K562 (cell line): Measurements from ENCODE around the gene DLX2. TPM values are rescaled to one million over a fixed set of nuclear protein-coding genes. Genes with fewer than 3 reads are reported as not detected.

ENCODE experiments used
- BACH1 ChIP-seq: fragments of 200-800 bp; sonication (Bioruptor generic); IDR thresholded peaks from 2 replicates; pipeline ENCODE4 v1.6.1; 2016; ENCODE audit warnings: missing genetic modification characterization, missing compliant biosample characterization
- NR2F6 ChIP-seq: fragments of 450-650 bp; formaldehyde crosslinking; IDR thresholded peaks from 2 replicates; pipeline ENCODE4 v1.4.0; 2020; ENCODE audit warnings: mild to moderate bottlenecking
- SMAD2 ChIP-seq: fragments of 150-350 bp; IDR thresholded peaks from 2 replicates; pipeline ENCODE4 v1.6.1; 2014; ENCODE audit warnings: low read depth, mild to moderate bottlenecking, low read length
- SMAD3 ChIP-seq: fragments of 450-650 bp; formaldehyde crosslinking; conservative IDR thresholded peaks from 2 replicates; pipeline ENCODE4 v1.4.0; 2020; ENCODE audit warnings: mild to moderate bottlenecking
- polyA plus RNA-seq, 8 experiments: library from polyadenylated mRNA; depleted of rRNA in 4 of 8; stranded (reverse) in 5 of 8; unstranded in 3 of 8; fragments of >200 nt; fragmentation: Nextera tagmentation in 2 of 8; fragmentation: Illumina TruSeq in 1 of 8; extraction: Ambion mirVana in 2 of 8; extraction: Trizol in 1 of 8; gene quantifications; 2 replicates each; pipeline versions ENCODE4 v1.2.1 to v1.2.3, GENCODE V29; 2011 to 2014; ENCODE audit warnings: inconsistent platforms in 1 of 8, missing spikeins in 1 of 8
- total RNA-seq, 7 experiments: library from RNA; depleted of rRNA in 6 of 7; stranded (reverse); fragments of >200 nt in 6 of 7; fragmentation: Illumina TruSeq in 2 of 7; extraction: Trizol in 2 of 7; gene quantifications; 2 replicates each; pipeline versions ENCODE4 v1.2.1 to v1.2.3, GENCODE V29; 2011 to 2021; ENCODE audit warnings: low replicate concordance in 1 of 7
- TF ChIP-seq, protein P1 (sequence below), 2 experiments: IDR thresholded peaks; 2 replicates each; pipeline ENCODE4 v1.6.1; 2012; ENCODE audit warnings: improper control_type of control experiment in 2 of 2, low read depth in 2 of 2, low read length in 2 of 2, borderline replicate concordance in 1 of 2
- TF ChIP-seq, protein P2 (sequence below): fragments of 450-650 bp; IDR thresholded peaks from 2 replicates; pipeline ENCODE4 v1.6.1; 2016; ENCODE audit warnings: mild to moderate bottlenecking, moderate library complexity

Gene DLX2
- total and polyA plus RNA-seq, 9 of the 15 experiments (the other 6 are each of a cell fraction or from before 2014, with no cell fraction given): 0.14 to 4.3 (median 0.86) TPM

DNA sequence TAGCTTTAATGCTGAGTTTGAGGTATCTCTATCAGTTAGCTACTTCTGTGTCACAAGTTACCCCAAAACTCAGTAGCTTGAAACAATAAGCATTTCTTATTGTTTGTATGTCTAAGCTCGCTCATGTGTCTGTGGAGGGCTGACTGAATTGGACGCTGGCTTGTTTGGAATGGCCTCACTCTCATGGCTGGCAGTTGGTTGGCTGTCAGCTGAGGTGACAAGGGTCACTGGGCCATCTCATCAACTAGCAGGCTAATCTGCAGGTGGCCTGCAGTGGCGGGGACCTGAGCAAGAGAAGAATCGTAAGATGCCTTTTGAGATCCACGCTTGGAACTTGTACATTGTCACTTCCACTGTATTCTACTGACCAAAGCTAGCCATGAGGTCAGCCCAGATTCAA, 13.4 kb upstream of the DLX2 start (continued):
- TF ChIP-seq, protein P1, sequence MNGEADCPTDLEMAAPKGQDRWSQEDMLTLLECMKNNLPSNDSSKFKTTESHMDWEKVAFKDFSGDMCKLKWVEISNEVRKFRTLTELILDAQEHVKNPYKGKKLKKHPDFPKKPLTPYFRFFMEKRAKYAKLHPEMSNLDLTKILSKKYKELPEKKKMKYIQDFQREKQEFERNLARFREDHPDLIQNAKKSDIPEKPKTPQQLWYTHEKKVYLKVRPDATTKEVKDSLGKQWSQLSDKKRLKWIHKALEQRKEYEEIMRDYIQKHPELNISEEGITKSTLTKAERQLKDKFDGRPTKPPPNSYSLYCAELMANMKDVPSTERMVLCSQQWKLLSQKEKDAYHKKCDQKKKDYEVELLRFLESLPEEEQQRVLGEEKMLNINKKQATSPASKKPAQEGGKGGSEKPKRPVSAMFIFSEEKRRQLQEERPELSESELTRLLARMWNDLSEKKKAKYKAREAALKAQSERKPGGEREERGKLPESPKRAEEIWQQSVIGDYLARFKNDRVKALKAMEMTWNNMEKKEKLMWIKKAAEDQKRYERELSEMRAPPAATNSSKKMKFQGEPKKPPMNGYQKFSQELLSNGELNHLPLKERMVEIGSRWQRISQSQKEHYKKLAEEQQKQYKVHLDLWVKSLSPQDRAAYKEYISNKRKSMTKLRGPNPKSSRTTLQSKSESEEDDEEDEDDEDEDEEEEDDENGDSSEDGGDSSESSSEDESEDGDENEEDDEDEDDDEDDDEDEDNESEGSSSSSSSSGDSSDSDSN (IDR thresholded peaks at IDR 0.05; ENCODE audit: borderline replicate concordance in 1 of 2, low read depth in 2 of 2, low read length in 2 of 2): no peak
- TF ChIP-seq SMAD2 (no peak), BACH1 (tag) (no peak), NR2F6 (CRISPR knock-in tag) (no peak), SMAD3 (CRISPR knock-in tag) (no peak)
- TF ChIP-seq, protein P2, sequence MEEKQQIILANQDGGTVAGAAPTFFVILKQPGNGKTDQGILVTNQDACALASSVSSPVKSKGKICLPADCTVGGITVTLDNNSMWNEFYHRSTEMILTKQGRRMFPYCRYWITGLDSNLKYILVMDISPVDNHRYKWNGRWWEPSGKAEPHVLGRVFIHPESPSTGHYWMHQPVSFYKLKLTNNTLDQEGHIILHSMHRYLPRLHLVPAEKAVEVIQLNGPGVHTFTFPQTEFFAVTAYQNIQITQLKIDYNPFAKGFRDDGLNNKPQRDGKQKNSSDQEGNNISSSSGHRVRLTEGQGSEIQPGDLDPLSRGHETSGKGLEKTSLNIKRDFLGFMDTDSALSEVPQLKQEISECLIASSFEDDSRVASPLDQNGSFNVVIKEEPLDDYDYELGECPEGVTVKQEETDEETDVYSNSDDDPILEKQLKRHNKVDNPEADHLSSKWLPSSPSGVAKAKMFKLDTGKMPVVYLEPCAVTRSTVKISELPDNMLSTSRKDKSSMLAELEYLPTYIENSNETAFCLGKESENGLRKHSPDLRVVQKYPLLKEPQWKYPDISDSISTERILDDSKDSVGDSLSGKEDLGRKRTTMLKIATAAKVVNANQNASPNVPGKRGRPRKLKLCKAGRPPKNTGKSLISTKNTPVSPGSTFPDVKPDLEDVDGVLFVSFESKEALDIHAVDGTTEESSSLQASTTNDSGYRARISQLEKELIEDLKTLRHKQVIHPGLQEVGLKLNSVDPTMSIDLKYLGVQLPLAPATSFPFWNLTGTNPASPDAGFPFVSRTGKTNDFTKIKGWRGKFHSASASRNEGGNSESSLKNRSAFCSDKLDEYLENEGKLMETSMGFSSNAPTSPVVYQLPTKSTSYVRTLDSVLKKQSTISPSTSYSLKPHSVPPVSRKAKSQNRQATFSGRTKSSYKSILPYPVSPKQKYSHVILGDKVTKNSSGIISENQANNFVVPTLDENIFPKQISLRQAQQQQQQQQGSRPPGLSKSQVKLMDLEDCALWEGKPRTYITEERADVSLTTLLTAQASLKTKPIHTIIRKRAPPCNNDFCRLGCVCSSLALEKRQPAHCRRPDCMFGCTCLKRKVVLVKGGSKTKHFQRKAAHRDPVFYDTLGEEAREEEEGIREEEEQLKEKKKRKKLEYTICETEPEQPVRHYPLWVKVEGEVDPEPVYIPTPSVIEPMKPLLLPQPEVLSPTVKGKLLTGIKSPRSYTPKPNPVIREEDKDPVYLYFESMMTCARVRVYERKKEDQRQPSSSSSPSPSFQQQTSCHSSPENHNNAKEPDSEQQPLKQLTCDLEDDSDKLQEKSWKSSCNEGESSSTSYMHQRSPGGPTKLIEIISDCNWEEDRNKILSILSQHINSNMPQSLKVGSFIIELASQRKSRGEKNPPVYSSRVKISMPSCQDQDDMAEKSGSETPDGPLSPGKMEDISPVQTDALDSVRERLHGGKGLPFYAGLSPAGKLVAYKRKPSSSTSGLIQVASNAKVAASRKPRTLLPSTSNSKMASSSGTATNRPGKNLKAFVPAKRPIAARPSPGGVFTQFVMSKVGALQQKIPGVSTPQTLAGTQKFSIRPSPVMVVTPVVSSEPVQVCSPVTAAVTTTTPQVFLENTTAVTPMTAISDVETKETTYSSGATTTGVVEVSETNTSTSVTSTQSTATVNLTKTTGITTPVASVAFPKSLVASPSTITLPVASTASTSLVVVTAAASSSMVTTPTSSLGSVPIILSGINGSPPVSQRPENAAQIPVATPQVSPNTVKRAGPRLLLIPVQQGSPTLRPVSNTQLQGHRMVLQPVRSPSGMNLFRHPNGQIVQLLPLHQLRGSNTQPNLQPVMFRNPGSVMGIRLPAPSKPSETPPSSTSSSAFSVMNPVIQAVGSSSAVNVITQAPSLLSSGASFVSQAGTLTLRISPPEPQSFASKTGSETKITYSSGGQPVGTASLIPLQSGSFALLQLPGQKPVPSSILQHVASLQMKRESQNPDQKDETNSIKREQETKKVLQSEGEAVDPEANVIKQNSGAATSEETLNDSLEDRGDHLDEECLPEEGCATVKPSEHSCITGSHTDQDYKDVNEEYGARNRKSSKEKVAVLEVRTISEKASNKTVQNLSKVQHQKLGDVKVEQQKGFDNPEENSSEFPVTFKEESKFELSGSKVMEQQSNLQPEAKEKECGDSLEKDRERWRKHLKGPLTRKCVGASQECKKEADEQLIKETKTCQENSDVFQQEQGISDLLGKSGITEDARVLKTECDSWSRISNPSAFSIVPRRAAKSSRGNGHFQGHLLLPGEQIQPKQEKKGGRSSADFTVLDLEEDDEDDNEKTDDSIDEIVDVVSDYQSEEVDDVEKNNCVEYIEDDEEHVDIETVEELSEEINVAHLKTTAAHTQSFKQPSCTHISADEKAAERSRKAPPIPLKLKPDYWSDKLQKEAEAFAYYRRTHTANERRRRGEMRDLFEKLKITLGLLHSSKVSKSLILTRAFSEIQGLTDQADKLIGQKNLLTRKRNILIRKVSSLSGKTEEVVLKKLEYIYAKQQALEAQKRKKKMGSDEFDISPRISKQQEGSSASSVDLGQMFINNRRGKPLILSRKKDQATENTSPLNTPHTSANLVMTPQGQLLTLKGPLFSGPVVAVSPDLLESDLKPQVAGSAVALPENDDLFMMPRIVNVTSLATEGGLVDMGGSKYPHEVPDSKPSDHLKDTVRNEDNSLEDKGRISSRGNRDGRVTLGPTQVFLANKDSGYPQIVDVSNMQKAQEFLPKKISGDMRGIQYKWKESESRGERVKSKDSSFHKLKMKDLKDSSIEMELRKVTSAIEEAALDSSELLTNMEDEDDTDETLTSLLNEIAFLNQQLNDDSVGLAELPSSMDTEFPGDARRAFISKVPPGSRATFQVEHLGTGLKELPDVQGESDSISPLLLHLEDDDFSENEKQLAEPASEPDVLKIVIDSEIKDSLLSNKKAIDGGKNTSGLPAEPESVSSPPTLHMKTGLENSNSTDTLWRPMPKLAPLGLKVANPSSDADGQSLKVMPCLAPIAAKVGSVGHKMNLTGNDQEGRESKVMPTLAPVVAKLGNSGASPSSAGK: no peak
